HCT116 (cell line): ENCODE data around the gene GPR52. TPM values are rescaled to one million over a fixed set of nuclear protein-coding genes. Genes with fewer than 3 reads are reported as not detected.

Experiments
- ATAC-seq: fragments of 200-7000 bp; cut with Tn5 transposase; 2 replicates; pipeline ENCODE4 v1.9.1; 2020; ENCODE audit warnings: mild to moderate bottlenecking, moderate library complexity
- BruUV-seq: library from RNA; stranded (reverse); fragments of 400-500 nt; replicated peaks from 2 replicates; lab custom pipeline; 2021; lab: Mats Ljungman, UMichigan
- CTCF ChIA-PET: fragments of 300-600 bp; sonication (Branson Sonifier 250); formaldehyde crosslinking; loops from one replicate; lab custom pipeline; 2021; ENCODE audit warnings: antibody characterized with exemption; lab: Charles Lee
- POLR2A ChIA-PET: fragments of 300-600, 350-600 bp; sonication (Branson Sonifier 250); formaldehyde crosslinking; loops from one replicate; lab custom pipeline; 2021; ENCODE audit warnings: antibody characterized with exemption; lab: Charles Lee
- RAD21 ChIA-PET, 2 experiments: fragments of 300-600 bp; sonication (Branson Sonifier 250); formaldehyde crosslinking; loops; one replicate each; lab custom pipeline; 2023; ENCODE audit warnings: low total read pairs in 2 of 2; ENCODE audit not compliant: uncharacterized antibody in 2 of 2, unreplicated experiment in 2 of 2, low non-redundant PET in 1 of 2; lab: Charles Lee
- DNase-seq: peaks from one replicate; pipeline ENCODE4 v3.0.0-alpha.2; 2010; ENCODE audit warnings: low read depth, low spot score
- H2AFZ ChIP-seq: fragments of 200-600 bp; shearing (Covaris generic), sonication (generic); 2 replicates; pipeline ENCODE4 v1.6.1; 2017; ENCODE audit warnings: low read depth, mixed run types, mixed read lengths, antibody characterized with exemption, low read length; ENCODE audit not compliant: poor library complexity, severe bottlenecking
- H3K27ac ChIP-seq: 2 replicates; pipeline ENCODE4 v1.5.1; 2012; ENCODE audit warnings: low read depth, low read length
- H3K27me3 ChIP-seq: fragments of 200-600 bp; sonication (generic); 2 replicates; pipeline ENCODE4 v1.6.1; 2016; ENCODE audit warnings: mixed run types, low read length, mixed read lengths; ENCODE audit not compliant: insufficient read depth
- H3K36me3 ChIP-seq, 2 experiments: fragments of 200-500 bp in 1 of 2; fragments of 200-600 bp in 1 of 2; sonication (Bioruptor generic) in 1 of 2; sonication (generic) in 1 of 2; 2 replicates each; pipeline versions ENCODE4 v1.5.1 to v1.6.1; 2014 to 2016; ENCODE audit warnings: low read length in 2 of 2, inconsistent platforms in 1 of 2, mixed read lengths in 1 of 2, mixed run types in 1 of 2; ENCODE audit not compliant: insufficient read depth in 2 of 2, control insufficient read depth in 1 of 2
- H3K4me1 ChIP-seq, 2 experiments: fragments of 200-600 bp in 1 of 2; sonication (generic) in 1 of 2; 2 replicates each; pipeline versions ENCODE4 v1.5.1 to v1.6.1; 2012 to 2017; ENCODE audit warnings: low read length in 2 of 2, inconsistent platforms in 1 of 2, mild to moderate bottlenecking in 1 of 2, mixed read lengths in 1 of 2, mixed run types in 1 of 2, moderate library complexity in 1 of 2; ENCODE audit not compliant: insufficient read depth in 2 of 2, control insufficient read depth in 1 of 2
- H3K4me2 ChIP-seq: fragments of 200-600 bp; sonication (generic); 2 replicates; pipeline ENCODE4 v1.6.1; 2017; ENCODE audit warnings: mixed run types, low read length, mixed read lengths
- H3K4me3 ChIP-seq, 2 experiments: fragments of 200-600 bp in 1 of 2; sonication (generic) in 1 of 2; replicated peaks in 1 of 2; 2 replicates each; pipeline ENCODE4 v1.5.1; 2011 to 2016; ENCODE audit warnings: low read length in 2 of 2, control low read depth in 1 of 2, low read depth in 1 of 2, mild to moderate bottlenecking in 1 of 2, mixed read lengths in 1 of 2, mixed run types in 1 of 2
- H3K79me2 ChIP-seq: fragments of 200-600 bp; sonication (generic); 2 replicates; pipeline ENCODE4 v1.6.1; 2017; ENCODE audit warnings: mild to moderate bottlenecking, mixed run types, low read length, moderate library complexity, mixed read lengths; ENCODE audit not compliant: insufficient read depth
- H3K9ac ChIP-seq: fragments of 200-600 bp; sonication (generic); 2 replicates; pipeline ENCODE4 v1.6.1; 2016; ENCODE audit warnings: low read length, mixed read lengths
- H3K9me2 ChIP-seq: fragments of 200-600 bp; sonication (generic), shearing (Covaris generic); 2 replicates; pipeline ENCODE4 v1.6.1; 2017; ENCODE audit warnings: mixed run types, mild to moderate bottlenecking, moderate library complexity; ENCODE audit not compliant: insufficient read depth
- H3K9me3 ChIP-seq, 2 experiments: fragments of 200-500 bp in 1 of 2; fragments of 200-600 bp in 1 of 2; sonication (Bioruptor generic) in 1 of 2; sonication (generic) in 1 of 2; 2 replicates each; pipeline ENCODE4 v1.6.1; 2014 to 2017; ENCODE audit warnings: low read length in 2 of 2, mixed read lengths in 2 of 2, inconsistent platforms in 1 of 2, low read depth in 1 of 2, mild to moderate bottlenecking in 1 of 2, mixed run types in 1 of 2, moderate library complexity in 1 of 2; ENCODE audit not compliant: control insufficient read depth in 1 of 2, insufficient read depth in 1 of 2
- H4K20me1 ChIP-seq: fragments of 200-600 bp; sonication (generic), shearing (Covaris generic); 2 replicates; pipeline ENCODE4 v1.6.1; 2017; ENCODE audit warnings: mixed run types, mild to moderate bottlenecking, moderate library complexity; ENCODE audit not compliant: insufficient read depth
- CEBPB ChIP-seq: IDR thresholded peaks from 2 replicates; pipeline ENCODE4 v1.6.1; 2012; ENCODE audit warnings: low read depth
- EGR1 ChIP-seq: IDR thresholded peaks from 2 replicates; pipeline ENCODE4 v1.6.1; 2012; ENCODE audit warnings: low read depth
- EZH2 ChIP-seq: fragments of 200-600 bp; sonication (generic); IDR thresholded peaks from 2 replicates; pipeline ENCODE4 v1.6.1; 2017; ENCODE audit warnings: antibody characterized with exemption, mixed run types
- EZH2phosphoT487 ChIP-seq: fragments of 200-600 bp; IDR thresholded peaks from 2 replicates; pipeline ENCODE4 v1.6.1; 2018; ENCODE audit warnings: antibody characterized with exemption, borderline replicate concordance
- FOSL1 ChIP-seq: IDR thresholded peaks from 2 replicates; pipeline ENCODE4 v1.6.1; 2012; ENCODE audit warnings: low read depth
- JUND ChIP-seq: IDR thresholded peaks from 2 replicates; pipeline ENCODE4 v1.6.1; 2012
- POLR2A ChIP-seq: IDR thresholded peaks from 2 replicates; pipeline ENCODE4 v1.7.0; 2011; ENCODE audit warnings: borderline replicate concordance; ENCODE audit not compliant: insufficient read depth, insufficient read length; ENCODE audit errors: extremely low read depth
- RAD21 ChIP-seq: IDR thresholded peaks from 2 replicates; pipeline ENCODE4 v1.6.1; 2012; ENCODE audit warnings: low read depth, mild to moderate bottlenecking
- SIN3A ChIP-seq: IDR thresholded peaks from 2 replicates; pipeline ENCODE4 v1.6.1; 2012; ENCODE audit warnings: low read depth
- SP1 ChIP-seq: IDR thresholded peaks from 2 replicates; pipeline ENCODE4 v1.6.1; 2012; ENCODE audit warnings: low read depth
- SRF ChIP-seq: IDR thresholded peaks from 2 replicates; pipeline ENCODE4 v1.6.1; 2012; ENCODE audit warnings: low read depth
- ZFX ChIP-seq: fragments of 450-650 bp; IDR thresholded peaks from 2 replicates; pipeline ENCODE4 v1.6.1; 2017
- ZNF274 ChIP-seq: fragments of 200-500 bp; sonication (Bioruptor generic); IDR thresholded peaks from 2 replicates; pipeline ENCODE4 v1.6.1; 2014; ENCODE audit warnings: mild to moderate bottlenecking, low read depth, low read length, inconsistent platforms
- intact Hi-C: fragments of 100-400 bp; cut with micrococcal nuclease; formaldehyde crosslinking; loops from 2 replicates; pipeline ENCODE4 v1.10.0; 2022
- total RNA-seq: library from RNA; stranded (reverse); gene quantifications from one replicate; pipeline ENCODE4 v1.2.1, GENCODE V29; 2021; ENCODE audit not compliant: unreplicated experiment
- TF ChIP-seq, protein P1 (sequence below): IDR thresholded peaks from 2 replicates; pipeline ENCODE4 v1.6.1; 2012
- TF ChIP-seq, protein P2 (sequence below), 3 experiments: fragments of 200-600 bp in 1 of 3; sonication (generic) in 1 of 3; IDR thresholded peaks in 2 of 3; conservative IDR thresholded peaks in 1 of 3; 2 replicates each; pipeline ENCODE4 v1.5.1; 2012 to 2017; ENCODE audit warnings: low read depth in 2 of 3, low read length in 2 of 3, antibody characterized with exemption in 1 of 3, borderline replicate concordance in 1 of 3, control low read depth in 1 of 3, mild to moderate bottlenecking in 1 of 3, mixed read lengths in 1 of 3, mixed run types in 1 of 3, moderate library complexity in 1 of 3; ENCODE audit not compliant: insufficient read depth in 1 of 3
- TF ChIP-seq, protein P3 (sequence below): IDR thresholded peaks from 2 replicates; pipeline ENCODE4 v1.6.1; 2011; ENCODE audit warnings: mild to moderate bottlenecking, low read length, moderate library complexity; ENCODE audit not compliant: insufficient replicate concordance; ENCODE audit errors: extremely low read depth
- TF ChIP-seq, protein P4 (sequence below): IDR thresholded peaks from 2 replicates; pipeline ENCODE4 v1.6.1; 2012

GPR52 gene
- total RNA-seq, 1 experiment from 2014 or later: 0.34 TPM

DNA sequence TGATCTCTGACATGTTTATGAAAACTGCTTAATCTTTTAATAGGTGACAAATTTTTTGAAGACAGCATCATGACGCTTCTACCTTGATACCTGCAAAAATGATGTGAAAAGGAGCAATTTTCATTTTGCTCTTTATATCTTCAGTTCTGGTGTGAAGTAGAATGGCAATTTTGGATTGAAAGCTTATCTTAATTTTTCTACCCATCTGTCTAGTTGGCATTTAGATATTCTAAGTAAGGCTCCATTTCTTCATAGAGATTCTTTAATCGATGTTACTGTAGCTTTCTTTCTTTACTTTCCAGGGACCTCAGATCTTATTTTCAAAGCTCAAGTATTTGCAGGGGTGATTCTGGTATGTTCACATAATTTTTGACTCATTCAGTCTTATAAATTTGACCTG, 32.3 kb upstream of the GPR52 start:
- H3K4me1 ChIP-seq: no peaks in the 10 kb centered on the region
- RAD21 ChIA-PET: no interaction called here
- CTCF ChIA-PET: interaction anchor here (1.2 to 1.7 kb wide), 2 partner anchors 153 to 311 kb away, joined by 6 to 7 read pairs; no protein-coding TSS in a partner anchor
- H3K36me3 ChIP-seq: no peaks in the 10 kb centered on the region
- no peak overlapping the region for H3K4me2 ChIP-seq
- H3K27me3 ChIP-seq: no peaks in the 10 kb centered on the region
- intact Hi-C loops: no loop called here
- POLR2A ChIA-PET: no interaction called here
- no peaks in the 10 kb centered on the region for H3K9me2 ChIP-seq
- H3K9ac ChIP-seq: no peak overlapping the region
- DNase-seq (no peak), ATAC-seq (no peak)
- no TSS peak for BruUV-seq
- H2AFZ ChIP-seq: no peak overlapping the region
- no peak overlapping the region for H3K27ac ChIP-seq
- no peaks in the 10 kb centered on the region for H4K20me1 ChIP-seq
- no peak overlapping the region for H3K4me3 ChIP-seq
- H3K9me3 ChIP-seq: no peaks in the 10 kb centered on the region
- no peak for TF ChIP-seq FOSL1
- TF ChIP-seq CEBPB: no peak
- TF ChIP-seq SP1: no peak
- TF ChIP-seq, protein P1, sequence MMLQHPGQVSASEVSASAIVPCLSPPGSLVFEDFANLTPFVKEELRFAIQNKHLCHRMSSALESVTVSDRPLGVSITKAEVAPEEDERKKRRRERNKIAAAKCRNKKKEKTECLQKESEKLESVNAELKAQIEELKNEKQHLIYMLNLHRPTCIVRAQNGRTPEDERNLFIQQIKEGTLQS: no peak
- TF ChIP-seq POLR2A: no peak
- no peak for TF ChIP-seq SRF
- TF ChIP-seq, protein P2, sequence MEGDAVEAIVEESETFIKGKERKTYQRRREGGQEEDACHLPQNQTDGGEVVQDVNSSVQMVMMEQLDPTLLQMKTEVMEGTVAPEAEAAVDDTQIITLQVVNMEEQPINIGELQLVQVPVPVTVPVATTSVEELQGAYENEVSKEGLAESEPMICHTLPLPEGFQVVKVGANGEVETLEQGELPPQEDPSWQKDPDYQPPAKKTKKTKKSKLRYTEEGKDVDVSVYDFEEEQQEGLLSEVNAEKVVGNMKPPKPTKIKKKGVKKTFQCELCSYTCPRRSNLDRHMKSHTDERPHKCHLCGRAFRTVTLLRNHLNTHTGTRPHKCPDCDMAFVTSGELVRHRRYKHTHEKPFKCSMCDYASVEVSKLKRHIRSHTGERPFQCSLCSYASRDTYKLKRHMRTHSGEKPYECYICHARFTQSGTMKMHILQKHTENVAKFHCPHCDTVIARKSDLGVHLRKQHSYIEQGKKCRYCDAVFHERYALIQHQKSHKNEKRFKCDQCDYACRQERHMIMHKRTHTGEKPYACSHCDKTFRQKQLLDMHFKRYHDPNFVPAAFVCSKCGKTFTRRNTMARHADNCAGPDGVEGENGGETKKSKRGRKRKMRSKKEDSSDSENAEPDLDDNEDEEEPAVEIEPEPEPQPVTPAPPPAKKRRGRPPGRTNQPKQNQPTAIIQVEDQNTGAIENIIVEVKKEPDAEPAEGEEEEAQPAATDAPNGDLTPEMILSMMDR (IDR thresholded peaks at IDR 0.05 in 2 of 3, conservative IDR thresholded peaks at IDR 0.05 in 1 of 3; ENCODE audit: borderline replicate concordance in 1 of 3, insufficient read depth in 1 of 3, low read depth in 2 of 3, low read length in 2 of 3): no peak
- TF ChIP-seq ZFX: no peak
- TF ChIP-seq, protein P3, sequence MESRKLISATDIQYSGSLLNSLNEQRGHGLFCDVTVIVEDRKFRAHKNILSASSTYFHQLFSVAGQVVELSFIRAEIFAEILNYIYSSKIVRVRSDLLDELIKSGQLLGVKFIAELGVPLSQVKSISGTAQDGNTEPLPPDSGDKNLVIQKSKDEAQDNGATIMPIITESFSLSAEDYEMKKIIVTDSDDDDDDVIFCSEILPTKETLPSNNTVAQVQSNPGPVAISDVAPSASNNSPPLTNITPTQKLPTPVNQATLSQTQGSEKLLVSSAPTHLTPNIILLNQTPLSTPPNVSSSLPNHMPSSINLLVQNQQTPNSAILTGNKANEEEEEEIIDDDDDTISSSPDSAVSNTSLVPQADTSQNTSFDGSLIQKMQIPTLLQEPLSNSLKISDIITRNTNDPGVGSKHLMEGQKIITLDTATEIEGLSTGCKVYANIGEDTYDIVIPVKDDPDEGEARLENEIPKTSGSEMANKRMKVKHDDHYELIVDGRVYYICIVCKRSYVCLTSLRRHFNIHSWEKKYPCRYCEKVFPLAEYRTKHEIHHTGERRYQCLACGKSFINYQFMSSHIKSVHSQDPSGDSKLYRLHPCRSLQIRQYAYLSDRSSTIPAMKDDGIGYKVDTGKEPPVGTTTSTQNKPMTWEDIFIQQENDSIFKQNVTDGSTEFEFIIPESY: no peak
- no peak for TF ChIP-seq EZH2
- TF ChIP-seq, protein P4, sequence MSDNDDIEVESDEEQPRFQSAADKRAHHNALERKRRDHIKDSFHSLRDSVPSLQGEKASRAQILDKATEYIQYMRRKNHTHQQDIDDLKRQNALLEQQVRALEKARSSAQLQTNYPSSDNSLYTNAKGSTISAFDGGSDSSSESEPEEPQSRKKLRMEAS: no peak
- TF ChIP-seq EZH2phosphoT487: no peak
- no peak for TF ChIP-seq EGR1
- no peak for TF ChIP-seq JUND
- no peak for TF ChIP-seq SIN3A
- TF ChIP-seq ZNF274: no peak
- TF ChIP-seq RAD21: no peak
- TF ChIP-seq, all 23 proteins: peak for 0
- no peaks in the 10 kb centered on the region for H3K79me2 ChIP-seq
